AG04450 (cell line): ENCODE results near the gene C1orf35. TPM values are rescaled to one million over a fixed set of nuclear protein-coding genes. Genes with fewer than 3 reads are reported as not detected.

Experiments
- CTCF ChIA-PET: fragments of 300-600, 350-600 bp; formaldehyde crosslinking; extraction: SDS; loops from one replicate; lab custom pipeline; 2022; ENCODE audit warnings: antibody characterized with exemption, inconsistent platforms; lab: Charles Lee
- POLR2A ChIA-PET: fragments of 350-600 bp; formaldehyde crosslinking; extraction: SDS; loops from one replicate; lab custom pipeline; 2021; ENCODE audit warnings: antibody characterized with exemption, inconsistent platforms; lab: Yijun Ruan, JAX
- DNase-seq: peaks from one replicate; pipeline ENCODE4 v3.0.0-alpha.2; 2011; ENCODE audit warnings: low read depth, low spot score
- H3K27ac ChIP-seq: one replicate; pipeline ENCODE4 v1.5.1; 2012; ENCODE audit warnings: low read depth, low read length, control low read depth
- H3K27me3 ChIP-seq: one replicate; pipeline ENCODE4 v1.6.0; 2012; ENCODE audit warnings: low read length; ENCODE audit not compliant: control insufficient read depth, insufficient read depth
- H3K4me3 ChIP-seq: 2 replicates; pipeline ENCODE4 v1.5.1; 2011; ENCODE audit warnings: mild to moderate bottlenecking, low read depth, low read length, control low read depth
- H3K9me3 ChIP-seq: 2 replicates; pipeline ENCODE4 v1.5.1; 2012; ENCODE audit warnings: low read length; ENCODE audit not compliant: control insufficient read depth, insufficient read depth
- polyA plus RNA-seq: library from polyadenylated mRNA; depleted of rRNA; stranded (reverse); fragments of >200 nt; gene quantifications from 2 replicates; pipeline ENCODE4 v1.2.3, GENCODE V29; 2011
- TF ChIP-seq, protein P1 (sequence below): IDR thresholded peaks from 2 replicates; pipeline ENCODE4 v1.5.1; 2011; ENCODE audit warnings: low read depth, low read length, control low read depth, inconsistent platforms

The C1orf35 gene
- polyA plus RNA-seq, 1 experiment, result 3.6 TPM

DNA sequence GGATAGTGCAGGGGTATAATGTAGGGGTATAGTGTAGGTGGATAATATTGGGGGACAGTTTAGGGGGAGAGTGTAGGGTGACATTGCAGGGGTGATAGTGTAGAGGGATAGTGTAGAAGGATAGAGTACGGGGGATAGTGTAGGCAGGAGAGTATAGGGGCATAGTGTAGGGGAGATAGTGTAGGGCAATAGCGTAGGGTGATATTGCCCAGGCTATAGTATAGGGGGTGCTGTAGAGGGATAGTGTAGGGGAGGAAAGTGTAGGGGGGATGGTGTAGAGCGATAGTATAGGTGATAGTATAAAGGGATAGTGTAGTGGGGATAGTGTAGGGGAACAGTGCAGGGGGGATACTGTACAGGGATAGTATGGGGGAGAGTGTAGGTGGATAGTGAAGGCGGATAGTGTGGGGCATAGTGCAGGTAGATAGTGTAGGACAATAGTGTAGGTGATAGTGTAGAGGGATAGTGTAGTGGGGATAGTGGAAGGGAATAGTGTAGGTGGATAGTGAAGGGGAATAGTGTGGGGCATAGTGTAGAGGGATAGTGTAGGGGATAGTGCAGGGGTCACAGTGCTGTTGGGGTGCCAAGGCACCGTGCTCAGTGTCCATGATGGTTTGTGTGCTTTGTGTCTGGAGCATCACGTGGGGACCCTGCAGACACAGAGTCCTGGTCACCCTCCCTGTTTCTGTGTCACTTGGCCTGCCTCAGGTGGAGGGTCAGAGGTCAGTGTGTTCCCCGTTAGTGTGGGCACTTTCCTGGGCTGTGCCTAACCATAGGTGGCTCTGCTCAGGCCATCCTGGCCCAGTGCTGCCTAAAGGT, 31.1 kb downstream of the C1orf35 start:
- H3K27me3 ChIP-seq, result peaks cover 20% of the 10 kb centered on the region
- ChIA-PET POLR2A (no interaction called here), CTCF (no interaction called here)
- no peaks in the 10 kb centered on the region; the same call in 1 of the 2 replicates for H3K9me3 ChIP-seq
- no peak overlapping the region for H3K4me3 ChIP-seq
- no peak for DNase-seq
- H3K27ac ChIP-seq, result no peak overlapping the region
- TF ChIP-seq, protein P1, sequence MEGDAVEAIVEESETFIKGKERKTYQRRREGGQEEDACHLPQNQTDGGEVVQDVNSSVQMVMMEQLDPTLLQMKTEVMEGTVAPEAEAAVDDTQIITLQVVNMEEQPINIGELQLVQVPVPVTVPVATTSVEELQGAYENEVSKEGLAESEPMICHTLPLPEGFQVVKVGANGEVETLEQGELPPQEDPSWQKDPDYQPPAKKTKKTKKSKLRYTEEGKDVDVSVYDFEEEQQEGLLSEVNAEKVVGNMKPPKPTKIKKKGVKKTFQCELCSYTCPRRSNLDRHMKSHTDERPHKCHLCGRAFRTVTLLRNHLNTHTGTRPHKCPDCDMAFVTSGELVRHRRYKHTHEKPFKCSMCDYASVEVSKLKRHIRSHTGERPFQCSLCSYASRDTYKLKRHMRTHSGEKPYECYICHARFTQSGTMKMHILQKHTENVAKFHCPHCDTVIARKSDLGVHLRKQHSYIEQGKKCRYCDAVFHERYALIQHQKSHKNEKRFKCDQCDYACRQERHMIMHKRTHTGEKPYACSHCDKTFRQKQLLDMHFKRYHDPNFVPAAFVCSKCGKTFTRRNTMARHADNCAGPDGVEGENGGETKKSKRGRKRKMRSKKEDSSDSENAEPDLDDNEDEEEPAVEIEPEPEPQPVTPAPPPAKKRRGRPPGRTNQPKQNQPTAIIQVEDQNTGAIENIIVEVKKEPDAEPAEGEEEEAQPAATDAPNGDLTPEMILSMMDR, result no peak

DNA sequence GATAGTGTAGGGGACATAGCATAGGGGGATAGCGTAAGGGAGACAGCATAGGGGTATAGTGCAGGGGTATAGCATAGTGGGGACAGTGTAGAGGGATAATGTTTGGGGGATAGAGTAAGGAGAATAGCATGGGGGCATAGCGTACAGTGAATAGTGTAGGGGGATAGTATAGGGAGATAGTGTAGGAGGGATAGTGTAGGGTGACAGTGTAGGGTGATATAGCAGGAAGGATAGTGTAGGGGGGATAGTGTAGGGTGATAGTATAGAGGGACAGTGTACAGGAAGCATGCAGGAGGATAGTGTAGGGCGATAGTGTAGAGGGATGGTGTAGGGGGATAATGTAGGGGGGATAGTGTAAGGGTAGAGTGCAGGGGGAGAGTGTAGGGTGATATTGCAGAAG, 32.3 kb downstream of the C1orf35 start:
- Histone ChIP-seq H3K27ac (no peak overlapping the region), H3K9me3 (no peaks in the 10 kb centered on the region), H3K27me3 (peaks cover 28% of the 10 kb centered on the region), H3K4me3 (no peak overlapping the region)
- ChIA-PET CTCF (no interaction called here), POLR2A (no interaction called here)
- no peak for DNase-seq
- TF ChIP-seq, protein P1, result no peak

DNA sequence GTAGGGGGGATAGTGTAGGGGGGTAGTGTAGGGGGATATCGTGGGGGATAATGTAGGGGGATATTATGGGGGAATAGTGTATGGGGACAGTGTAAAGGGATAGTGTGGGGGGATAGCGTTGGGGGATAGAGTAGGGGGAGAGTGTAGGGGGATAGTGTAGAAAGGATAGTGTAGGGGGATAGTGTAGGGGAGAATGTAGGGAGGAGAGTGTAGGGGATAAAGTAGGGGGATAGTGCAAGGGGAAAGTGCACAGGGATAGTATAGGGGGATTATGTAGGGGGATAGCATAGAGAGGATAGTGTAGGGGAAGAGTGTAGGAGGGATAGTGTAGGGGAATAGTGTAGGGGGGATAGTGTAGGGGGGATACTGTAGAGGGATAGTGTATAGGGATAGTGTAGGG, 33.0 kb downstream of the C1orf35 start:
- H3K4me3 ChIP-seq, result no peak overlapping the region

DNA sequence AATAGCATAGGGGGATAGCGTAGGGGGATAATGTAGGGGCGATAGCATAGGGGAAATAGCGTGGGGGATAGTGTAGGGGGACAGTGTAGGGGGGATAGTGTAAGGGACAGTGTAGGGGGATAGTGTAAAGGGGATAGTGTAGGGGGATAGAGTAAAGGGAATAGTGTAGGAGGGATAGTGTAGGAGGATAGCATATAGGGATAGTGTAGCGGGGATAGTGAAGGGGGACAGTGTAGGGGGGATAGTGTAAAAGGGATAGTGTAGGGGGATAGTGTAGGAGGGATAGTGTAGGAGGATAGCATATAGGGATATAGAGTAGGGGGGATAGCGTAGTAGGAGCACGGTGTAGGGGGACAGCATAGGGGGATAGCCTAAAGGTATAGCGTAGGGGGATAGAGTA, 34.8 kb downstream of the C1orf35 start:
- Histone ChIP-seq H3K4me3 (no peak overlapping the region), H3K9me3 (no peaks in the 10 kb centered on the region), H3K27ac (no peak overlapping the region), H3K27me3 (peaks cover 31% of the 10 kb centered on the region)
- DNase-seq, result no peak
- POLR2A ChIA-PET, result no interaction called here
- TF ChIP-seq, protein P1, result no peak
- CTCF ChIA-PET, result no interaction called here

More for the DNA sequence above, 33.0 kb downstream of the C1orf35 start:
- DNase-seq, result no peak
- ChIA-PET CTCF (no interaction called here), POLR2A (no interaction called here)
- peaks cover 31% of the 10 kb centered on the region for H3K27me3 ChIP-seq
- no peaks in the 10 kb centered on the region for H3K9me3 ChIP-seq
- TF ChIP-seq, protein P1, result no peak
- no peak overlapping the region for H3K27ac ChIP-seq

DNA sequence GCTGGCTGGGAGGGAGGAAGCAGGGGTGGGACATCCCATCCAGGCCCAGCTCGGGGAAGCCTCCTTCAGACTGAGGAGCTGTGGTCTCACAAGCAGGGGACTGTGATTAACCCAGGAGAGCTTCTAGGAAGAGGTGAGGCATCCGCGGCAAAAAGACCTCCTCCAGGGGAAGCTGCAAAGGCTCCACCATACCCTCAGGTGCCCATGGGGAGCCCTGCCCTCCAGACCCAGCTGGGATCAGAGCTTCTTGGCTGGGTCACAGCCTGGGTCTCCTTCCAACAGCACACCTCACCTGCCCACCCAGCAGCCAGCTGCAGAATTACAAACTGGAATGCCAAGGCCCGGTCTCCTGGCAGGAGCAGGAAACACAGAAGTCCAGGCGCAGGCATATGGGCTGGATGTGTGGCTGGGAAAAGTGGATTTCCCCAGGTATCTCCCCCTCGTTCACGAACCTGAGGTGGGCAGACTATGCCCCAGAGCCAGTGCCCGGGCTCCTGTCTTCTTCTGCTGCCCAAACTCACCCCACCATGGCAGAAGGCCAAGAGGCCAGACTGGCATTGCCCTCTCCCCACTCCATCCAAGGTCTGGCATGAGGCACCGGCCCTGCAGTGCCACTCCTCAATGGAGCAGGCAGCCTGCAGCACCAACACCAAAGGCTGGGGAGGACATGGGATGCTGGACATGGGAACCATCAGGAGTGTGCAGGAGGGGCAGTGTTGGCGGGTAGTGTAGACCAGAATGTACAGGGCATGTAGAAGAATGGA, 36.1 kb downstream of the C1orf35 start:
- ChIA-PET POLR2A (no interaction called here), CTCF (no interaction called here)
- H3K9me3 ChIP-seq, result no peaks in the 10 kb centered on the region
- H3K4me3 ChIP-seq, result no peak overlapping the region
- no peak overlapping the region for H3K27ac ChIP-seq
- peaks cover 35% of the 10 kb centered on the region for H3K27me3 ChIP-seq
- TF ChIP-seq, protein P1, result no peak
- no peak for DNase-seq
